KOPT-K1 (cell line): ENCODE results near the gene SLC35E3.

Source experiments
- H3K27ac ChIP-seq: fragments of 200-600 bp; sonication (generic); 2 replicates; pipeline ENCODE4 v1.5.1; 2016; ENCODE audit warnings: antibody characterized with exemption, mild to moderate bottlenecking, low read depth, low read length; ENCODE audit not compliant: poor library complexity, severe bottlenecking
- H3K36me3 ChIP-seq: fragments of 200-600 bp; sonication (generic); 2 replicates; pipeline ENCODE4 v1.5.1; 2017; ENCODE audit warnings: antibody characterized with exemption, mild to moderate bottlenecking, low read length, moderate library complexity; ENCODE audit not compliant: insufficient read depth
- H3K9me3 ChIP-seq: fragments of 200-600 bp; sonication (generic); 2 replicates; pipeline ENCODE4 v1.5.1; 2017; ENCODE audit warnings: antibody characterized with exemption, low read length, mild to moderate bottlenecking; ENCODE audit not compliant: insufficient read depth, poor library complexity, severe bottlenecking

SLC35E3 gene

DNA sequence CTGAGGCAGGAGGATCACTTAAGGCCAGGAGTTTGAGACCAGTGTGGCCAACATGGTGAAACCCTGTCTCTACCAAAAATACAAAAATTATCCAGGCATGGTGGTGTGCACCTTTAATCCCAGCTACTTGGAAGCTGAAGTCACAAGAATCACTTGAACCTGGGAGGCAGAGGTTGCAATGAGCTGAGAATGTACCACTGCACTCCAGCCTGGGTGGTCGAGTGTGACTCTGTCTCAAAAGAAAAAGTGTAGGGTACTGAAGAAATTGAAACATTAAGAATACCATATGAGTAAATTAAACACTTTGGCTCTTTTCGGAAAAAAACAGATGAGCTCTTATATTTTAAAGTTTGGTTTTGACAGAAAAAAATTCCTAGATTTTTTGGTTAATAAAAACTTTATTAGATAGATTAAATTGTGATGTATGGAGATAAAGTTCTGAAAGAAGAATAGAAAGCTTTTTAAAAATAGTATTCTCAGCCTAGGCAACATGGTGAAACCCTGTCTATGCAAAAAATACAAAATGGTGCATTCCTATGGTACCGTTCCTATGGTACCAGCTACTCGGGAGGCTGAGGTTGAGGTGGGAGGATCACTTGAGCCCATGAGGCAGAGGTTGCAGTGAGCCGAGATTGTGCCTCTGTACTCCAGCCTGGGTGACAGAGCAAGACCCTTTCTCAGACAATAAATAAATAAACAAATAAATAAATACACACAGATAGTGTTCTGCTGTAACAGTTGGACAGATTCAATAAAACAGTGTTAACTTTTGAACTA, 82.1 kb downstream of the SLC35E3 start:
- no peak overlapping the region for H3K27ac ChIP-seq

GRCh38 chr12:68828672-68829068, 82.7 kb downstream of the SLC35E3 start:
- H3K27ac ChIP-seq: no peak overlapping the region
- H3K36me3 ChIP-seq: peaks cover 95% of the 10 kb centered on the region
- H3K9me3 ChIP-seq: no peaks in the 10 kb centered on the region

More for the DNA sequence above, 82.1 kb downstream of the SLC35E3 start:
- Histone ChIP-seq H3K9me3 (no peaks in the 10 kb centered on the region), H3K36me3 (peaks cover 97% of the 10 kb centered on the region)
